ENCODE measurements around the gene BSX. TPM values are rescaled to one million over a fixed set of nuclear protein-coding genes. Genes with fewer than 3 reads are reported as not detected.

The BSX gene
- total RNA-seq, 1 experiment from 2014 or later: not detected

DNA sequence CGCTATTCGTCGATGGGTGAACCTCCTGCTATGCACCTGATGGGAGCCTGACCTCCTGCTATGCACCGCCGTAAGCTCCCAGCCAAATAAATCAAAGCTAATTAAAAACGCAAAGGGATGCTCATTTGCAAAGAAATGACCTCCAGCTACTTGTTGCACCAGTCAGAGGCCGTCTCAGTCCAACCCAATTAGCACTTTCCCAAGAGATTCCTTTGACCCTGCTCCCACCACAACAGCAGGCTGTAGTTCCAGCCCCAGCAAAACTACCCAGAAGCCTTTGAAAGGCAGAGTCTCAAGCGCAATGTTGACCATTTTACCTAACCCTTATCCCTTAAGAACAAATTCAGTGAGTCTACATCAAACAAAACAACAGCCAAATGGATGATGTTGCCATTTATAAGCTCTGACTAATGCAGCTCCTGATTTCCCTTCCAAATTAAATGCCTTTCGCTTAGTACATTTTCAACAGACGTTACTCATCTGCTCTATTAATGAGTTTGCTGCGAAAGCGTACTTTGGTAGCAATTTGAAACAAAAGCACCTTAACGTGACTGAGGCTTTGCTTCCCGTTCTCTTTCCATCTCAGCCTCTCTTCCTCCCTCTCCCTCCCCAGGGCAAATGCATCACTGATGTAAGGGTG, 17.2 kb upstream of the BSX start:
- ChIA-PET POLR2A (ENCODE audit: low non-redundant PET) (no interaction called here), CTCF (no interaction called here)
- Histone ChIP-seq H3K4me3 (ENCODE audit: low read depth, low read length, poor library complexity, severe bottlenecking) (no peak overlapping the region), H3K36me3 (ENCODE audit: insufficient read depth, low read length, poor library complexity, severe bottlenecking) (no peaks in the 10 kb centered on the region), H3K27me3 (replicated peaks; ENCODE audit: insufficient read depth, low read depth, low read length, poor library complexity) (peaks cover 22% of the 10 kb centered on the region), H3K9me3 (ENCODE audit: low read depth, low read length, poor library complexity, severe bottlenecking) (no peaks in the 10 kb centered on the region), H3K27ac (ENCODE audit: low read depth, low read length, poor library complexity, severe bottlenecking) (no peak overlapping the region), H3K4me1 (ENCODE audit: insufficient read depth, low read length, poor library complexity, severe bottlenecking) (no peaks in the 10 kb centered on the region)
- intact Hi-C loops (cut with micrococcal nuclease; ENCODE audit: unreplicated experiment): no loop called here
- TF ChIP-seq, protein P1, sequence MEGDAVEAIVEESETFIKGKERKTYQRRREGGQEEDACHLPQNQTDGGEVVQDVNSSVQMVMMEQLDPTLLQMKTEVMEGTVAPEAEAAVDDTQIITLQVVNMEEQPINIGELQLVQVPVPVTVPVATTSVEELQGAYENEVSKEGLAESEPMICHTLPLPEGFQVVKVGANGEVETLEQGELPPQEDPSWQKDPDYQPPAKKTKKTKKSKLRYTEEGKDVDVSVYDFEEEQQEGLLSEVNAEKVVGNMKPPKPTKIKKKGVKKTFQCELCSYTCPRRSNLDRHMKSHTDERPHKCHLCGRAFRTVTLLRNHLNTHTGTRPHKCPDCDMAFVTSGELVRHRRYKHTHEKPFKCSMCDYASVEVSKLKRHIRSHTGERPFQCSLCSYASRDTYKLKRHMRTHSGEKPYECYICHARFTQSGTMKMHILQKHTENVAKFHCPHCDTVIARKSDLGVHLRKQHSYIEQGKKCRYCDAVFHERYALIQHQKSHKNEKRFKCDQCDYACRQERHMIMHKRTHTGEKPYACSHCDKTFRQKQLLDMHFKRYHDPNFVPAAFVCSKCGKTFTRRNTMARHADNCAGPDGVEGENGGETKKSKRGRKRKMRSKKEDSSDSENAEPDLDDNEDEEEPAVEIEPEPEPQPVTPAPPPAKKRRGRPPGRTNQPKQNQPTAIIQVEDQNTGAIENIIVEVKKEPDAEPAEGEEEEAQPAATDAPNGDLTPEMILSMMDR (conservative IDR thresholded peaks at IDR 0.05; ENCODE audit: low read depth, low read length): no peak
- no peak for TF ChIP-seq EZH2 (IDR thresholded peaks at IDR 0.05; ENCODE audit: borderline replicate concordance, low read depth, low read length, poor library complexity, severe bottlenecking)
- BruUV-seq (replicated peaks): no TSS peak
- no peak for DNase-seq (ENCODE audit: low spot score)

DNA sequence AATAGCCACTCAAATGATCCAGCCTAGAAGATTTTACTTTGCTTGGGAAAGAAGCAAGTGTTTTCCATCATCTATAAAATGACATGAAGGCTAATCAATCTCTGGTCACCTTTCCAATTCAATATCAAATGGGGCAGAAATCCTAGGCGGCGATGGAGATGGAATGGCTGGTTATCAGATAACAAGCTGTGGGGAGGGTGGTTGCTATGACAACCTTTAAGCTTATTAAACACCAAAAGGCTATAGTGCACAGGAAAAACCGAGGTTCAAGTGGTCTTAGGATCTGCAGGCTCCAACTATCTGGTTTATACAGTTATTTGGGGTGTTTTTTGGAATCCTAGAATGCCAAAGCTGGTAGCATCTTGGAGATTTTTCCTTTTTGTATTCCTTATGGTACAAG, 13.9 kb upstream of the BSX start:
- H3K36me3 ChIP-seq (ENCODE audit: insufficient read depth, low read length, poor library complexity, severe bottlenecking): no peaks in the 10 kb centered on the region
- H3K4me3 ChIP-seq (ENCODE audit: low read depth, low read length, poor library complexity, severe bottlenecking): no peak overlapping the region
- TF ChIP-seq EZH2 (IDR thresholded peaks at IDR 0.05; ENCODE audit: borderline replicate concordance, low read depth, low read length, poor library complexity, severe bottlenecking): no peak
- TF ChIP-seq, protein P1 (conservative IDR thresholded peaks at IDR 0.05; ENCODE audit: low read depth, low read length): no peak
- DNase-seq (ENCODE audit: low spot score): no peak
- H3K9me3 ChIP-seq (ENCODE audit: low read depth, low read length, poor library complexity, severe bottlenecking): no peaks in the 10 kb centered on the region
- no peaks in the 10 kb centered on the region for H3K4me1 ChIP-seq (ENCODE audit: insufficient read depth, low read length, poor library complexity, severe bottlenecking)
- ChIA-PET POLR2A (ENCODE audit: low non-redundant PET) (no interaction called here), CTCF (interaction anchor here (0.5 kb wide), 1 partner anchor 30 kb away, joined by 10 read pairs; no protein-coding TSS in a partner anchor)
- no TSS peak for BruUV-seq (replicated peaks)
- peaks cover 35% of the 10 kb centered on the region for H3K27me3 ChIP-seq (replicated peaks; ENCODE audit: insufficient read depth, low read depth, low read length, poor library complexity)
- intact Hi-C loops (cut with micrococcal nuclease; ENCODE audit: unreplicated experiment): no loop called here
- no peak overlapping the region for H3K27ac ChIP-seq (ENCODE audit: low read depth, low read length, poor library complexity, severe bottlenecking)

DNA sequence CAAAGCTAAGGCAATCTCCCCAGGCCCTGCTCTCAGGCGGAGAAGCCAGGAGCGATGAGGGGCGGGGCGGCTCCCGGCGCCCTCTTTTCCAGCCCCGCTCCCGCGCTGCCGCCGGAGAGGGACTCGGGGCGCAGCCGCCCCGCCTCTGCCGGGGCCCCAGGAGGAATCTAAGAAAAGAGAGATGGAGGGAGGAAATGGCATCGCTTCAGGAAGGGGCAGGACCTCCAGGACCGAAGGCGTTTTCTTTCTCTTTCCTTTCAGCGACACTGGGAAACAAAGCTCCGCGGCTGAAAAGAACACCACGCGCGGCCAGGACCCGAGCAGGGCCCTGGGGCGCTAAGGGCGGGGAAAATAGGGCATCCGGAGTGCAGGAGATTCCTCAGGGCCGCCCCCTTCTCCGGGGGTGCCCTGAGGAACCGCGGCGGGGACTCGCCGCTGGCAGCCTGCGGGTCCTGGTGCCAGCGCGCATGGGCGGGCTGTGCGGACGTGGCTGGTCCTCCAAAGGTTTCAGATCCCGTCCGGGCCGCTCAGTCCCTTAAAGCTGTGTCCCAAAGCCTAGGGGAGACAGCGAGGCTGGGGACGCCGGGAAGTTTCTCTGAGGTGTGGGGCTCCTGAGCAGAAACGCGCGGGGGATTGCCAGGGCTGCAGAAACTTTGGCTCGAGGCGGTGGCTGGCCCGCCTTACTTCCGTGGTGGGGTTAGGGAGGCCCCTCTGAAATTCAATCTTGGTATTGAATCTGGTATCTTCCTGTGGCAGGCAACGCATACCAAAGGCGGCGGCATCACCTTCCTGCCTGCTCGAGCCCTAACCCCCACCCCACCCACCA, 2.8 kb upstream of the BSX start:
- H3K27ac ChIP-seq (ENCODE audit: low read depth, low read length, poor library complexity, severe bottlenecking): no peak overlapping the region
- peaks cover 91% of the 10 kb centered on the region for H3K27me3 ChIP-seq (replicated peaks; ENCODE audit: insufficient read depth, low read depth, low read length, poor library complexity)
- ChIA-PET POLR2A (ENCODE audit: low non-redundant PET) (no interaction called here), CTCF (no interaction called here)
- no peaks in the 10 kb centered on the region for H3K9me3 ChIP-seq (ENCODE audit: low read depth, low read length, poor library complexity, severe bottlenecking)
- intact Hi-C loops (cut with micrococcal nuclease; ENCODE audit: unreplicated experiment): no loop called here
- no peaks in the 10 kb centered on the region for H3K36me3 ChIP-seq (ENCODE audit: insufficient read depth, low read length, poor library complexity, severe bottlenecking)
- H3K4me3 ChIP-seq (ENCODE audit: low read depth, low read length, poor library complexity, severe bottlenecking): peak overlapping the region; percentile 34
- BruUV-seq (replicated peaks): no TSS peak
- TF ChIP-seq, protein P1 (conservative IDR thresholded peaks at IDR 0.05; ENCODE audit: low read depth, low read length): no peak
- peak; percentile 98 for TF ChIP-seq EZH2 (IDR thresholded peaks at IDR 0.05; ENCODE audit: borderline replicate concordance, low read depth, low read length, poor library complexity, severe bottlenecking)
- H3K4me1 ChIP-seq (ENCODE audit: insufficient read depth, low read length, poor library complexity, severe bottlenecking): no peaks in the 10 kb centered on the region
- DNase-seq (ENCODE audit: low spot score): no peak
